ENCODE results near the gene SHISA5.

GRCh38 chr3:48466386-48467109 is 37.4 kb downstream of the SHISA5 start:
- no peak for TF ChIP-seq CTCF (IDR thresholded peaks at IDR 0.05; ENCODE audit: insufficient read depth, low read depth, low read length)
- no peak for TF ChIP-seq EZH2 (IDR thresholded peaks at IDR 0.05; ENCODE audit: insufficient read depth, low read length)

Data from astrocyte (in vitro differentiated cells and primary cell).